Limb (tissue), 2 donors: ENCODE measurements around the gene TEKT3.
A peak's percentile ranks its signal among the peaks of the same experiment; 100 is the strongest.

Source experiments
- DNase-seq, 2 donors: peaks; one replicate each; pipeline ENCODE4 v3.0.0-alpha.2; 2016; ENCODE audit errors: extremely low spot score in 2 of 2

The TEKT3 gene

DNA sequence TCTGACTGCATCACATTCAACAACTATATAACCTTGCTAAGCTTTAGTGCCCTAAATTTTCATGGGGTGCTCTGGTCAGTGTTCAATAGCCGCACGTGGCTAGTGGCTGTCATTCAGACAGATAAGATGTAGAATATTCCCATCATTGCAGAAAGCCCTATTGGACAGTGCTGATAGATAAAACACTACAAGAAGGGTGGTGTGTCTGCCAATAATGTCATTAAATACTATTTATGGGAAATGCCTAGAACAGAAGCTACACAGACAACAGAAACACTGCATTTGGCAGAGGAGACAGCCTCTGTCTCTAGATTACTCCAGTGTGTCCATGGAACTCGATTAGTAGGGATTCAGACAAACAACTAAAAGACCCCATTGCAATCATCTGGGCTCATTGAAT lies 47.8 kb downstream of the TEKT3 start:
- no peak for DNase-seq

- no peak for DNase-seq
Observed at GRCh38 chr17:15291674-15292361, 49.6 kb downstream of the TEKT3 start.

DNA sequence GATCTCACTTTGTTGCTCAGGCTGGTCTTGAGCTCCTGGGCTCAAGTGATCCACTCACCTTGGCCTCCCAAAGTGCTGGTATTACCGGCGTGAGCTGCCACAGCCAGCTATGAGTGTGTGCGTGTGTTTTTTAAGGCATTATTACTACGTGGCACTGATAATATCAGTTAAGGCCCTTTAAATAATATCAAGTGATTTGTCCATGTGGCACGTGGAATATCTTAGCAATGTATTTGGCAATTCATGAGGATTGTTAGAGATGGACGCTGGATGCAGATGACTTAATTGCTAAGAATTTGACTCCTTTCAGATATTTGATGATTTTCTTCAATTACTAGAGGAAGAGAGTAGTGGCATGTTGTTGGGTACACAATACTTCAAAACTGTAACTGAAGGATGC lies 50.8 kb downstream of the TEKT3 start:
- no peak for DNase-seq

GRCh38 chr17:15289285-15290183 lies 51.9 kb downstream of the TEKT3 start:
- DNase-seq, result no peak

- no peak for DNase-seq
Observed at GRCh38 chr17:15288859-15289258, 52.5 kb downstream of the TEKT3 start.

GRCh38 chr17:15287538-15288267 lies 53.7 kb downstream of the TEKT3 start:
- DNase-seq, result no peak

DNA sequence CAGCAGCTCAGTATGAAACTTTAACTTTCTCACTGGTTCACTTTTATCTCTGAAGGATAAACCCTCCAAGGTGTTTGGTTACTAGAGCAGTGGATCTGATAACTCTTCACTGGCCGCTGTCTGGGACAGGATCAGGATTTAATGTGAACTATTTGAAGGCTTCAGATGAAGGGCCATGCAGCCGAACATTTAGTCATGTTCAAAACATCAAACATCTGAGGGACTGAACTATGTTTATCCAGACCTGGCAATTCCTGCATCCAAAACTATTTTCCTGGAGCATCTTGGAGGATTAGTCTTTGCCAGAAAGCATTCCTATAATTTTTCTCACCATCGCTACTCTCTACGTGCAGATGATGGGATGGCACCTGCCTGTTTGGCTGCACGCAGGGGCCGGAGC lies 55.9 kb downstream of the TEKT3 start:
- DNase-seq, result no peak

DNA sequence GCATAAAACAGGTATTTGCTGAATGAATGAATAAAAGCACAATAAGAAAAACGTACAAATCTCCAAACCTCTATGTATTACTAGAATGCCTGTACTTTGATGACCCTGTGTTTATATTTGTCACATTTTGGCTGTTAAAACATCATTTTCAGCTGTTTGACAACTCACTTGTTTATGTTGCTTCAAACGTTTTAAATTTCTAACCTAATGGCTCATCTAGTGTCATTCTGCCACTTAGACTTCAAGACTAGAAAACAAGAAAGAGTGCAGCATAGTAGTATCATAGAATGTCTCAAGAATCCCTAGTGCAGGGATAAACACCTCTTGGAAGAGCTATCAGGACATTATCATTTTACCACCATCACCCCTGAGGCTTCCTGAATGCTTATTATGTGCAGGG lies 56.9 kb downstream of the TEKT3 start:
- DNase-seq, result no peak

- DNase-seq, result no peak
Observed at GRCh38 chr17:15284107-15284506, 57.3 kb downstream of the TEKT3 start.

GRCh38 chr17:15281909-15282308 lies 59.5 kb downstream of the TEKT3 start:
- no peak for DNase-seq

GRCh38 chr17:15278924-15279477 lies 62.4 kb downstream of the TEKT3 start:
- DNase-seq, result no peak

- no peak for DNase-seq
Observed at GRCh38 chr17:15278380-15278779, 63.0 kb downstream of the TEKT3 start.

DNA sequence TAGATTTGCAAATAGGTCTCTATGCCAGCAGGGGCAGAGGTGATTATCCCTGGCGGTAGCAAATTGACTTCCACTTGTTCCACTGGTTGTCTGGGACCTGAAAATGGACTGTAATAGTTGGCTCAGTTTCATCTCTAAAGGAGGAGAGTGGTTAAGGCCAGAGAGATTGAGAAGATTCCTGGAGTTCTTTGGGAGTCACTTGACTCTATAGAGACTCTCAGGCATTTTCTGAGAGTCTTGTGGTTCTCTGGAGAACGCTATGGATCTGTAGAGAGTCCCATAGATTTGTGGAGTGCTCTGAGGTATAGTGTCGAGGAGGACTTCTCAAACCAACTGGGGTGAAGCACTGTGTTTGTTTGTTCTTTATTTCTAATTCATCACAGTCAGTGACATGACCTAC lies 67.4 kb downstream of the TEKT3 start:
- no peak for DNase-seq

DNA sequence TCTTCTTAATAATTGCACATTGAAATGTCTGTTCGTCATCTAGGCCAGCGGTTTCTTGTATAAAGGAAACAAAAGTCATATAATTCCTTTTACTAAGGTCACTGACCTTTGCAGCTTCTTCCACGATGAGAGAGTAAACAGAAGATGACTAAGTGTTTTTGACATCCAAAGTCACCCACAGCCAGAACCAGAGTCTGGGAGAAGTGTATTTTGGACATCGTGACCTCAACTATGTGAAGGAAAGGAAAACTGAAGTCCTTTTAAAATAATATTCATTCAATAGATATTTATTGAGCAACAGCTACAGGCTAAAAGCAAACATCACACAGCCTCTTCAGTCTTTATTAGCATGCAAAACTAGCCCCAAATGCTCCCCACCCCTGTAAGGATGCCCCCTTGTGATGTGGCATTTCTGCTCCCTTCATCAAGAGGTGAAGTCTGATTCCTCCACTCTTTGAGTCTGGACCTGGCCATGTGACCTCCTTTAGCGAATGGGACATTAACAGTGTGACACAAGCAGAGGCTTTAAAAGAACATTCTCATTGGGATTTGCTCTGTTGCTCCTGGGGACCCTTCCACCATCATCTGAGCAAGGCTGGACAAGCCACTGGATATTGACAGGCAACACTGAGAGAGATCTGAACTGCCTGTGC lies 68.1 kb downstream of the TEKT3 start:
- no peak for DNase-seq

DNA sequence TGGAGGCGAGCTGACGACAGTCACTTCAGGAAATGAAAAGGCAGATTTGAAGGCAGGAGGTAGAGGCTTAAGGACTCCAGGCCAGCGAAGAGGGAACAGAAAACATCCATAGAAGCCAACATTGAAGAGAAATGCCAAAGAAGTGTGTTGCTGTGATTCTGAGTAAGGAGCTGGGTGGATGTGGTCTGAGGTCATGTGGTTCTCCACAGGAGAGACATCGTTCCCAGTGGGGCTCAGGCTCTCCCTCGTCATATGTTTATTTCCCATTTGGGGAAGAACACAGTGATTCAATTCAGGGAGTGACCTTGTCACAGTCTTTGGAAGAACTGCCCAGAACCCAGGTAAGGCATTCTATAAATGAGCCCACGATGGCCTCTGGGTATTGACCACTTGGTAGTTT lies 69.7 kb downstream of the TEKT3 start:
- no peak for DNase-seq

DNA sequence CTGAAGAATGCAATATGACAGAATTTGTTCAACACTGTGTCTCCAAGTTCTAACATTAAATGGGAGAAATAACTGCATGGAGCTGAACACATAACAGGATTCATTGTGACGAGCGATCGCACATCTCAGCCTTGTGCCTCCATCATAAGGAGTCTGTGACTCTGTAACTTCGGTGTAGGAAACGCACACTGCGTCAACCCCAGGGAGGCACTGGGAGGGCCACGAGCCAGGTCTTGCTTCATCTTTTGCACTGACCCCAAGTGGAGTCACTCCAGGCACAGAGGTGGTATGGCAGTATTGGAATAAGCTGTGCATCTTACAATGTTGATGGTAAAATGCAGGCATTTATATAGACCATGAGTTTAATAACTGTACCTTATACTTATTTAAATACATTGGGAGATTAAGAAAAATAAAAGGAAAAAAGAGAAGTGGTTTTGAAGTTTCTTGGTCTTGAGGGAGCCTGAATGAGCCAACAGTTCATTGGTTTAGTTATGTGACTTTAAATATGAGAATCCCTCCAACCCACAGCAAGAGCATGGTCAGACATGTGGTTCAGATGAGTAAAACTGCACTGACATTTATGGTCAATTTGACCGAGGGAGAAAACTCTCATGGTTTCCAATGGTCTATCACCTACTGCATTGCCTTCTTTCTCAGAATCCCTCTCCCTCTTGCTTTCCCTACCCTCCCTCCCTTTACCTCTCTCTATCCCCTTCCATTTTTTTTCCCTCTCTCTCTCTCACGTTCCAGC lies 70.6 kb downstream of the TEKT3 start:
- DNase-seq, result no peak

GRCh38 chr17:15269780-15270089 lies 71.7 kb downstream of the TEKT3 start:
- DNase-seq, result no peak

GRCh38 chr17:15269087-15269779 lies 72.2 kb downstream of the TEKT3 start:
- DNase-seq, result no peak

DNA sequence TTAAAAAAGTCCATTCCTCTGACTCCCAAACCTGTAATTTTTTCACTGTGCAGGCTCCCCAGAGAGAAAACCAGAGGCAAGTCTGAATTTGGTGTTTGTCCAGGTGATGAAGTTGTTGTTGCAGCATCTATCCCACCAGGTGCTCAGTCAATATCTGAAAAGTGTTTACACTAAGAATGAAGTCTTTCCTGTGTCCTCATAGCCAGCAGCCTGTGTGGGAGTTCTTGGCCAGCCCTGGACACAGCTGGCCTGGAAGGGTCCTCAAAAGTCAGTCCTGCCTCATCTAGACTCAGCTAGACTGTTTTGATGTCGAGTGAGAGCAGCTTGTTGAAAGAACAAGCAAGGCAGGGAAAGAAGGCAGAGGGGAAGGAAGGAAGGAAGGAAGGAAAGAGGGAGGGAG lies 72.9 kb downstream of the TEKT3 start:
- no peak for DNase-seq

DNA sequence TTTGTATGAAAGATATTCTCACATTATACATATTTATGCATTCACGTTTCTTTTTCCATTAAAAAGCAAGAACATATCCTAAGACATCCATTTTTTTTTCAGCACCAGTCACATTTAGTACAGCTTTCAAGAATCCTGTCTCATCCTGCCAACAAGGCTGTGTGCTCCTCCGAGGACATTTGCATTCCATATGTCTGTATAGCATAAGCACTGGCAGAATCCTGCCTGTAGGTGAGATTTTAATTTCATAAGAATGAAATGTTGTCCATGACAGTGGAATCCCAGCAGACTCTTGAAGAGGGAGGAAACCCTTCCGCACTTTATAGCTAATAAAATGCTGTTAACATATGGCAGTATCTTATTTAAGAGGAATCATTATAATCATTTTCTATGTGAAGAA lies 73.4 kb downstream of the TEKT3 start:
- DNase-seq, result peak in 1 of 2 donors; percentile 53
